A549 (cell line): ENCODE measurements around the gene HUNK. TPM values are rescaled to one million over a fixed set of nuclear protein-coding genes. Genes with fewer than 3 reads are reported as not detected.

Experiments
- ATAC-seq, 2 experiments: fragments of 200-7000 bp in 1 of 2; fragments of >200 bp in 1 of 2; cut with Nextera tagmentation in 1 of 2; cut with Tn5 transposase in 1 of 2; 3 replicates each; pipeline versions ENCODE4 v1.8.0 to v1.9.1; 2018 to 2020; ENCODE audit warnings: mild to moderate bottlenecking in 1 of 2, moderate library complexity in 1 of 2
- CTCF ChIA-PET: fragments of 300-600 bp; sonication (Branson Sonifier 250); formaldehyde crosslinking; extraction: SDS; loops from one replicate; lab custom pipeline; 2021; ENCODE audit warnings: antibody characterized with exemption, inconsistent platforms; lab: Yijun Ruan, JAX
- POLR2A ChIA-PET: fragments of 350-600 bp; formaldehyde crosslinking; extraction: SDS; loops from one replicate; lab custom pipeline; 2021; ENCODE audit warnings: antibody characterized with exemption, inconsistent platforms; lab: Yijun Ruan, JAX
- DNase-seq, 2 experiments: peaks; one replicate each; pipeline versions ENCODE4 v3.0.0 to v3.0.0-alpha.2; 2011 to 2016; ENCODE audit warnings: low read depth in 1 of 2, low spot score in 1 of 2
- FAIRE-seq: peaks from 2 replicates; lab custom pipeline; 2011; peaks lifted over from hg19 to GRCh38; lab: Jason Lieb, UNC
- H3K27ac ChIP-seq, 2 experiments: fragments of >200 bp; sonication (Bioruptor Twin); formaldehyde crosslinking; 3 replicates each; pipeline ENCODE4 v1.5.1; 2016 to 2017
- H3K4me1 ChIP-seq: fragments of >200 bp; sonication (Bioruptor Twin); formaldehyde crosslinking; 3 replicates; pipeline ENCODE4 v1.6.1; 2016
- H3K4me2 ChIP-seq: fragments of >200 bp; sonication (Bioruptor Twin); formaldehyde crosslinking; 3 replicates; pipeline ENCODE4 v1.6.1; 2016
- H3K4me3 ChIP-seq: fragments of >200 bp; sonication (Bioruptor Twin); formaldehyde crosslinking; 3 replicates; pipeline ENCODE4 v1.5.1; 2016
- H3K9me3 ChIP-seq: fragments of >200 bp; sonication (Bioruptor Twin); formaldehyde crosslinking; 3 replicates; pipeline ENCODE4 v1.6.1; 2016
- BHLHE40 ChIP-seq: IDR thresholded peaks from 2 replicates; pipeline ENCODE4 v1.6.1; 2012; ENCODE audit warnings: low read depth, low read length, inconsistent platforms
- EHF ChIP-seq: fragments of 250-450 bp; sonication (Bioruptor Pico); IDR thresholded peaks from 2 replicates; pipeline ENCODE4 v1.5.0; 2020; ENCODE audit warnings: mild to moderate bottlenecking
- EHMT2 ChIP-seq: fragments of 200-600 bp; sonication (generic); IDR thresholded peaks from 2 replicates; pipeline ENCODE4 v1.6.1; 2016; ENCODE audit warnings: antibody characterized with exemption, low read depth, mild to moderate bottlenecking, moderate library complexity
- ESRRA ChIP-seq: fragments of 150-350 bp; IDR thresholded peaks from 2 replicates; pipeline ENCODE4 v1.6.1; 2014; ENCODE audit warnings: mild to moderate bottlenecking, low read length, borderline replicate concordance
- FOSB ChIP-seq: fragments of 250-450 bp; sonication (Bioruptor Pico); IDR thresholded peaks from 2 replicates; pipeline ENCODE4 v1.5.0; 2020; ENCODE audit warnings: mild to moderate bottlenecking, moderate library complexity
- FOXS1 ChIP-seq: fragments of 250-450 bp; sonication (Bioruptor Pico); IDR thresholded peaks from 2 replicates; pipeline ENCODE4 v1.5.0; 2020; ENCODE audit warnings: mild to moderate bottlenecking, moderate library complexity
- HOXB13 ChIP-seq: fragments of 250-450 bp; sonication (Bioruptor Pico); IDR thresholded peaks from 2 replicates; pipeline ENCODE4 v1.5.0; 2020; ENCODE audit warnings: low read depth, mild to moderate bottlenecking, moderate library complexity
- HOXB5 ChIP-seq: fragments of 250-450 bp; sonication (Bioruptor Pico); IDR thresholded peaks from 2 replicates; pipeline ENCODE4 v1.5.0; 2020; ENCODE audit warnings: mild to moderate bottlenecking, moderate library complexity
- JUN ChIP-seq, 2 experiments: fragments of >200 bp; sonication (Bioruptor Twin); formaldehyde crosslinking; IDR thresholded peaks; 2 replicates in 1 of 2; 3 replicates in 1 of 2; pipeline ENCODE4 v1.6.1; 2016 to 2017
- JUNB ChIP-seq: fragments of >200 bp; sonication (Bioruptor Twin); formaldehyde crosslinking; IDR thresholded peaks from 2 replicates; pipeline ENCODE4 v1.6.1; 2016
- NFE2L2 ChIP-seq: fragments of 150-350 bp; conservative IDR thresholded peaks from 2 replicates; pipeline ENCODE4 v1.6.1; 2014; ENCODE audit warnings: low read length
- NPAS2 ChIP-seq: fragments of 250-450 bp; sonication (Bioruptor Pico); IDR thresholded peaks from 2 replicates; pipeline ENCODE4 v1.8.0; 2022; ENCODE audit warnings: mild to moderate bottlenecking, moderate library complexity, borderline replicate concordance
- POLR2A ChIP-seq: IDR thresholded peaks from 2 replicates; pipeline ENCODE4 v1.6.1; 2012; ENCODE audit warnings: mild to moderate bottlenecking, low read length
- POLR2AphosphoS2 ChIP-seq: conservative IDR thresholded peaks from 2 replicates; pipeline ENCODE4 v1.6.1; 2012; ENCODE audit warnings: low read length, improper control_type of control experiment, inconsistent platforms
- RAD21 ChIP-seq, 2 experiments: fragments of >200 bp in 1 of 2; sonication (Bioruptor Twin) in 1 of 2; formaldehyde crosslinking in 1 of 2; IDR thresholded peaks in 1 of 2; conservative IDR thresholded peaks in 1 of 2; 2 replicates in 1 of 2; 3 replicates in 1 of 2; pipeline ENCODE4 v1.6.1; 2012 to 2018; ENCODE audit warnings: inconsistent platforms in 1 of 2
- RARB ChIP-seq: fragments of 250-450 bp; sonication (Bioruptor Pico); IDR thresholded peaks from 2 replicates; pipeline ENCODE4 v1.8.0; 2021; ENCODE audit warnings: mild to moderate bottlenecking, moderate library complexity
- RCOR1 ChIP-seq: fragments of 150-350 bp; IDR thresholded peaks from 2 replicates; pipeline ENCODE4 v1.6.1; 2014; ENCODE audit warnings: antibody characterized with exemption, low read length, low read depth
- RNF2 ChIP-seq: fragments of 200-600 bp; sonication (generic); IDR thresholded peaks from 2 replicates; pipeline ENCODE4 v1.6.1; 2016; ENCODE audit warnings: low read depth, mild to moderate bottlenecking, antibody characterized with exemption, moderate library complexity, borderline replicate concordance
- SMC3 ChIP-seq: fragments of >200 bp; sonication (Bioruptor Twin); formaldehyde crosslinking; IDR thresholded peaks from 3 replicates; pipeline ENCODE4 v1.6.1; 2018; ENCODE audit warnings: inconsistent platforms
- SREBF2 ChIP-seq: fragments of 450-650 bp; IDR thresholded peaks from 2 replicates; pipeline ENCODE4 v1.6.1; 2014; ENCODE audit warnings: mild to moderate bottlenecking, moderate library complexity
- TP53 ChIP-seq: fragments of 250-450 bp; sonication (Bioruptor Pico); IDR thresholded peaks from 2 replicates; pipeline ENCODE4 v1.5.0; 2021; ENCODE audit warnings: mild to moderate bottlenecking, moderate library complexity
- ZFP36 ChIP-seq: fragments of 450-650 bp; IDR thresholded peaks from 2 replicates; pipeline ENCODE4 v1.6.1; 2014; ENCODE audit warnings: borderline replicate concordance; ENCODE audit not compliant: partially characterized antibody
- ZNF302 ChIP-seq: fragments of 250-450 bp; sonication (Bioruptor Pico); IDR thresholded peaks from 2 replicates; pipeline ENCODE4 v1.9.0; 2021; ENCODE audit warnings: inconsistent platforms, mild to moderate bottlenecking, moderate library complexity
- WGBS: methylation state at CpG from one replicate; pipeline ENCODE4 v1.1.6; 2017; ENCODE audit errors: missing lambda C conversion rate; 5-methylcytosine and 5-hydroxymethylcytosine counted together
- polyA plus RNA-seq, 4 experiments: library from polyadenylated mRNA; depleted of rRNA in 3 of 4; stranded (reverse); fragments of >200 nt; fragmentation: RNase III in 1 of 4; extraction: RNeasy Plus Mini Kit Qiagen cat#74134 plus additional on column Dnase treatment in 1 of 4; gene quantifications; 2 replicates in 3 of 4; 3 replicates in 1 of 4; pipeline ENCODE4 v1.2.3, GENCODE V29; 2011 to 2017
- TF ChIP-seq, protein P1 (sequence below): fragments of 250-450 bp; sonication (Bioruptor Pico); IDR thresholded peaks from 2 replicates; pipeline ENCODE4 v1.5.0; 2021; ENCODE audit warnings: mild to moderate bottlenecking, moderate library complexity, borderline replicate concordance
- TF ChIP-seq, protein P2 (sequence below): fragments of >200 bp; sonication (Bioruptor Twin); formaldehyde crosslinking; IDR thresholded peaks from 2 replicates; pipeline ENCODE4 v1.6.1; 2016
- TF ChIP-seq, protein P3 (sequence below): fragments of >200 bp; sonication (Bioruptor Twin); formaldehyde crosslinking; IDR thresholded peaks from 3 replicates; pipeline ENCODE4 v1.6.1; 2016
- TF ChIP-seq, protein P4 (sequence below): IDR thresholded peaks from 2 replicates; pipeline ENCODE4 v1.6.1; 2012

HUNK gene
- polyA plus RNA-seq, 2 of the 4 experiments (the other 2 are of a cell fraction), result 0.44 to 0.52 TPM

DNA sequence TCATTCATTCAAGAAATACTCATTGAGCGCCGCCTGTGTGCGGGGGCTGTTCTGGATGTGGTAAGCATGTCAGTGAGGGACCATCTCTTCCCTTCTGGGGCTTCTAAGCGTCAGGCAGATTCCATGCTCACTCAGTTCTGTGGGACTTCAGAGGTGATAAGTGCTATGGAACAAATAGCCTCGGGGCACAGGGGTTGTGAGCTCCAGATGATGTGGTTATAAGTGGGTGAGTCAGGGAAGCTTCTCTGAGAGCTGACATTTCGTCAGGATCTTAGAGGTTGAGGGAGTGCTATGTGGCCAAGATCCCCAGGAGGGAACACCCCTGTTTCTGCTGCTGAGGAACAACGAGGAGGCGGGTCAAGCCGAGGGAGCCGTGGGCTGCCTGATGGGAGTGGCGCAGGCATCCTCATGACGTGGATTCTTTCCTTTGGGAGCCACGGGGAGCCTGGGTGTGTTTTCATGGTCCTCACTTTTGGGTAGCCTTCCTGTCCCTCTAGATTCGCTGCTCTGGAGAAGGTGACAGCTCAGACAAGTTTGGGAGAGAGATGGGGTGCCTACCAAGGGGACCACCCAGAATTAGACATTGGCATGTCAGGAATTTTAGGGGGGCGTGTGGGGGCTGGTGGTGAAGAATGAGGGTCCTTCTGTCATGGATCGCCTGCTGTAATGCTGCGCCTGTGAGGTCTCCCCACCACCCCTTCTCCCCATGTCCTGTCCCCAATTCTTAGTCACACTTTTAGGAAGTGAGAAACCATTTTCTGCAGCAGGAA, 38.5 kb downstream of the HUNK start (continued):
- TF ChIP-seq ESRRA (no peak), RCOR1 (no peak), SMC3 (no peak)

- Histone ChIP-seq H3K4me1 (peaks cover 3% of the 10 kb centered on the region; the same call in 2 of the 3 replicates), H3K9me3 (no peaks in the 10 kb centered on the region), H3K4me2 (no peak overlapping the region), H3K27ac (no peak overlapping the region), H3K4me3 (no peak overlapping the region)
- ATAC-seq (no peak), FAIRE-seq (no peak), DNase-seq (no peak)
- no peak for TF ChIP-seq HOXB5 (CRISPR knock-in tag)
- TF ChIP-seq POLR2A, result no peak
- TF ChIP-seq, protein P1, sequence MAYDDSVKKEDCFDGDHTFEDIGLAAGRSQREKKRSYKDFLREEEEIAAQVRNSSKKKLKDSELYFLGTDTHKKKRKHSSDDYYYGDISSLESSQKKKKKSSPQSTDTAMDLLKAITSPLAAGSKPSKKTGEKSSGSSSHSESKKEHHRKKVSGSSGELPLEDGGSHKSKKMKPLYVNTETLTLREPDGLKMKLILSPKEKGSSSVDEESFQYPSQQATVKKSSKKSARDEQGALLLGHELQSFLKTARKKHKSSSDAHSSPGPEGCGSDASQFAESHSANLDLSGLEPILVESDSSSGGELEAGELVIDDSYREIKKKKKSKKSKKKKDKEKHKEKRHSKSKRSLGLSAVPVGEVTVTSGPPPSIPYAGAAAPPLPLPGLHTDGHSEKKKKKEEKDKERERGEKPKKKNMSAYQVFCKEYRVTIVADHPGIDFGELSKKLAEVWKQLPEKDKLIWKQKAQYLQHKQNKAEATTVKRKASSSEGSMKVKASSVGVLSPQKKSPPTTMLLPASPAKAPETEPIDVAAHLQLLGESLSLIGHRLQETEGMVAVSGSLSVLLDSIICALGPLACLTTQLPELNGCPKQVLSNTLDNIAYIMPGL, result no peak
- TF ChIP-seq, protein P2, sequence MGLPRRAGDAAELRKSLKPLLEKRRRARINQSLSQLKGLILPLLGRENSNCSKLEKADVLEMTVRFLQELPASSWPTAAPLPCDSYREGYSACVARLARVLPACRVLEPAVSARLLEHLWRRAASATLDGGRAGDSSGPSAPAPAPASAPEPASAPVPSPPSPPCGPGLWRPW, result no peak
- no peak for TF ChIP-seq SREBF2
- TF ChIP-seq ZFP36, result no peak
- TF ChIP-seq ZNF302, result no peak
- no peak for TF ChIP-seq RAD21 (conservative IDR thresholded peaks at IDR 0.05 in 1 of 2, IDR thresholded peaks at IDR 0.05 in 1 of 2)
- TF ChIP-seq TP53 (CRISPR knock-in tag), result no peak
- no peak for TF ChIP-seq EHMT2
- TF ChIP-seq BHLHE40, result no peak
- TF ChIP-seq HOXB13 (CRISPR knock-in tag), result no peak
- TF ChIP-seq, protein P3, sequence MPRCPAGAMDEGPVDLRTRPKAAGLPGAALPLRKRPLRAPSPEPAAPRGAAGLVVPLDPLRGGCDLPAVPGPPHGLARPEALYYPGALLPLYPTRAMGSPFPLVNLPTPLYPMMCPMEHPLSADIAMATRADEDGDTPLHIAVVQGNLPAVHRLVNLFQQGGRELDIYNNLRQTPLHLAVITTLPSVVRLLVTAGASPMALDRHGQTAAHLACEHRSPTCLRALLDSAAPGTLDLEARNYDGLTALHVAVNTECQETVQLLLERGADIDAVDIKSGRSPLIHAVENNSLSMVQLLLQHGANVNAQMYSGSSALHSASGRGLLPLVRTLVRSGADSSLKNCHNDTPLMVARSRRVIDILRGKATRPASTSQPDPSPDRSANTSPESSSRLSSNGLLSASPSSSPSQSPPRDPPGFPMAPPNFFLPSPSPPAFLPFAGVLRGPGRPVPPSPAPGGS, result no peak
- WGBS, result 80% methylated on average over 8 of the region's 9 CpGs
- CTCF ChIA-PET, result interaction anchor here (1.1 kb wide), 2 partner anchors 17 to 46 kb away, joined by 3 read pairs; no protein-coding TSS in a partner anchor
- POLR2A ChIA-PET, result no interaction called here
Measured at GRCh38 chr21:31912501-31912900, 39.7 kb downstream of the HUNK start.

GRCh38 chr21:31913182-31913608, 40.4 kb downstream of the HUNK start:
- Histone ChIP-seq H3K4me3 (no peak overlapping the region), H3K9me3 (no peaks in the 10 kb centered on the region), H3K27ac (no peak overlapping the region), H3K4me2 (no peak overlapping the region), H3K4me1 (peaks cover 3% of the 10 kb centered on the region; the same call in 2 of the 3 replicates)
- 71% methylated on average over 5 of the region's 5 CpGs for WGBS
- TF ChIP-seq RNF2, result no peak
- no peak for TF ChIP-seq FOSB (CRISPR knock-in tag)
- no peak for TF ChIP-seq POLR2AphosphoS2
- TF ChIP-seq JUNB, result no peak
- no peak for TF ChIP-seq NFE2L2
- no peak for TF ChIP-seq RARB (CRISPR knock-in tag)
- TF ChIP-seq, protein P4, sequence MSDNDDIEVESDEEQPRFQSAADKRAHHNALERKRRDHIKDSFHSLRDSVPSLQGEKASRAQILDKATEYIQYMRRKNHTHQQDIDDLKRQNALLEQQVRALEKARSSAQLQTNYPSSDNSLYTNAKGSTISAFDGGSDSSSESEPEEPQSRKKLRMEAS, result no peak
- TF ChIP-seq NPAS2 (CRISPR knock-in tag), result no peak
- TF ChIP-seq FOXS1, result no peak
- no peak for TF ChIP-seq EHF (CRISPR knock-in tag)
- TF ChIP-seq JUN (IDR thresholded peaks at IDR 0.05), result no peak
- no peak for FAIRE-seq
- ChIA-PET POLR2A (no interaction called here), CTCF (interaction anchor here (1.1 kb wide), 2 partner anchors 18 to 47 kb away, joined by 3 read pairs; no protein-coding TSS in a partner anchor)
- no peak for ATAC-seq
- DNase-seq, result no peak
